Measurements from ENCODE around the gene ZKSCAN8. TPM values are rescaled to one million over a fixed set of nuclear protein-coding genes. Genes with fewer than 3 reads are reported as not detected.
A peak's percentile ranks its signal among the peaks of the same experiment; 100 is the strongest.
"Not testable (repeated sequence)": the region's sequence is repeated elsewhere in the genome, so short reads cannot be mapped to it uniquely, and the experiment has no call there.

Gene ZKSCAN8
- total RNA-seq (10 to 100 TPM; 10.6 to 17.7 (median 13.9) TPM), polyA plus RNA-seq (1 to 10 TPM; 3.8 to 4.1 TPM)
- long read RNA-seq, donor 1, partial matches to known transcripts = 0 of 1 reads
- long read RNA-seq, donor 1, other reads (novel, unspliced or antisense) = 1 of 1 reads
- long read RNA-seq, donor 2, full-length matches to known transcripts = 1 of 1 reads
- long read RNA-seq, donor 2, partial matches to known transcripts = 0 of 1 reads
- long read RNA-seq, donor 2, other reads (novel, unspliced or antisense) = 0 of 1 reads
- long read RNA-seq, donor 3, full-length matches to known transcripts = 1 of 2 reads
- long read RNA-seq, donor 3, partial matches to known transcripts = 0 of 2 reads
- long read RNA-seq, donor 3, other reads (novel, unspliced or antisense) = 1 of 2 reads

DNA sequence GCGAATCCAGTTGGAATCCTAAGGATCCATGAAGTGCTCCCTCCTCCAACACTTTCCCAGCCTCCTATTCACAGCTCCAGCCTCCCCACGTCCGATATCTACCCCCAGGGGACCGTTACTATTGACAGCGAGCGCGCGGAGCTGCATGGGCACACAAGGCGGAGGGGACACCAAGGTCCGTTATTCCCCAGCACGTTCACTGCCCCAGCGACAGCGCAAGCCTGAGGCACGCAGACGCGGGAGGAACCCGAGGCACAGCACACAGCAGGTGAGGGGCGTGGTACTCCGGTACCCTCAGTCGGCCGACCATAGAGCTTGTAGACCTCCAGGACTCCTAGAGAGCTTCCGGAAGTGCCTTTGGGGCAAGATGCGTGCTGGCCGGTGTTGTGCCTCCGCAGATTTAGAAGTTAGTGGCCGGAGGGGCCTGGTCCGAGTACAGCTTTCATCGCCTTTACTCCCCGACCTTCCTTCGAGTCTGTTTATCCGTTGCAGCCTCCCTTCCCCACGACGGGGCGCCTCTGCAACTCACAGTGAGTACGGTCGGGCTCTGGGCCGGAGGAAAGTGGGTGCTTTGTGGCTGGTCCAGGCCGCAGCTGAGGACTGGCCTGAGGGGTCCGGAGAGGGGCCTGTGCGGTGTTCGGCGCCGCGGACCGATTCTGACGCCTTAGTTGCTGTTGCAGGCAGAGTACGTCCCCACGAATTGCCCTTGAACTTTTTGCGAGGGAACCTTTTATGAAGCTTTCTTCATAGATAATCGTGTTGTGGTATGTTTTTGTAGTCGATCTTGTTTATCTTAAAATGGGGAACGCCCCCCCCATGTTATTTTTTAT lies at the start of gene ZKSCAN8:
TSS of gene ZKSCAN8 (plus strand) at position 384 of the 830 bp plus-strand sequence. CDS start 6,525 bp downstream, outside the sequence.
- WGBS, 4 donors = 0% methylated on average over 50 to 52 of the region's 52 CpGs
- H3K36me3 ChIP-seq = peaks cover 0 to 27% (median 15%) of the 10 kb centered on the region in 9 donors
- DNase-seq = peak; percentile 75 to 86 (median 84)
- intact Hi-C loops (cut with DNase I) = loop anchor here in 8 of 10 donors (5.0 to 10.0 kb wide), 6 partner anchors 73 to 216 kb away; partner anchors contain the start of genes ZSCAN9 (in 2 of the 8) and ZSCAN26 (in 1 of the 8)
- no peaks in the 10 kb centered on the region for H3K9me3 ChIP-seq
- H3K27me3 ChIP-seq = no peaks in the 10 kb centered on the region
- H3K27ac ChIP-seq = peak within 1 kb of the TSS; percentile 27 to 84 (median 72)
- peak in 1 of 2 donors; percentile 31 for TF ChIP-seq POLR2A (IDR thresholded peaks at IDR 0.05)
- TF ChIP-seq, protein P1, sequence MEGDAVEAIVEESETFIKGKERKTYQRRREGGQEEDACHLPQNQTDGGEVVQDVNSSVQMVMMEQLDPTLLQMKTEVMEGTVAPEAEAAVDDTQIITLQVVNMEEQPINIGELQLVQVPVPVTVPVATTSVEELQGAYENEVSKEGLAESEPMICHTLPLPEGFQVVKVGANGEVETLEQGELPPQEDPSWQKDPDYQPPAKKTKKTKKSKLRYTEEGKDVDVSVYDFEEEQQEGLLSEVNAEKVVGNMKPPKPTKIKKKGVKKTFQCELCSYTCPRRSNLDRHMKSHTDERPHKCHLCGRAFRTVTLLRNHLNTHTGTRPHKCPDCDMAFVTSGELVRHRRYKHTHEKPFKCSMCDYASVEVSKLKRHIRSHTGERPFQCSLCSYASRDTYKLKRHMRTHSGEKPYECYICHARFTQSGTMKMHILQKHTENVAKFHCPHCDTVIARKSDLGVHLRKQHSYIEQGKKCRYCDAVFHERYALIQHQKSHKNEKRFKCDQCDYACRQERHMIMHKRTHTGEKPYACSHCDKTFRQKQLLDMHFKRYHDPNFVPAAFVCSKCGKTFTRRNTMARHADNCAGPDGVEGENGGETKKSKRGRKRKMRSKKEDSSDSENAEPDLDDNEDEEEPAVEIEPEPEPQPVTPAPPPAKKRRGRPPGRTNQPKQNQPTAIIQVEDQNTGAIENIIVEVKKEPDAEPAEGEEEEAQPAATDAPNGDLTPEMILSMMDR (IDR thresholded peaks at IDR 0.05) = peak in 1 of 12 donors; percentile 6
- H3K4me3 ChIP-seq = peak within 1 kb of the TSS; percentile 69 to 91 (median 83)
- H3K4me1 ChIP-seq = peaks cover 3 to 49% (median 27%) of the 10 kb centered on the region in 12 donors
- peak; percentile 84 to 96 (median 89) for ATAC-seq

DNA sequence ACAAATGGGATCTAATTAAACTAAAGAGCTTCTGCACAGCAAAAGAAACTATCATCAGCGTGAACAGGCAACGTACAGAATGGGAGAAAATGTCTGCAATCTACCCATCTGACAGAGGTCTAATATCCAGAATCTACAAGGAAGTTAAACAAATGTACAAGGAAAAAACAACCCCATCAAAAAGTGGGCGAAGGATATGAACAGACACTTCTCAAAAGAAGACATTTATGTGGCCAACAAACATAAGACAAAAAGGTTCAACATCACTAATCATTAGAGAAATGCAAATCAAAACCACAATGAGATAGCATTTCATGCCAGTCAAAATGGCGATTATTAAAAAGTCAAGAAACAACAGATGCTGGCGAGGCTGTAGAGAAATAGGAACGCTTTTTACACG lies 39.5 kb upstream of the ZKSCAN8 start:
- H3K4me3 ChIP-seq; H3K27ac ChIP-seq; H3K36me3 ChIP-seq; H3K27me3 ChIP-seq; H3K4me1 ChIP-seq; intact Hi-C loops (cut with DNase I); ATAC-seq; DNase-seq; H3K9me3 ChIP-seq: not testable (repeated sequence)
- 75 to 86% (median 79%) methylated on average over 7 of the region's 7 CpGs for WGBS, 4 donors

DNA sequence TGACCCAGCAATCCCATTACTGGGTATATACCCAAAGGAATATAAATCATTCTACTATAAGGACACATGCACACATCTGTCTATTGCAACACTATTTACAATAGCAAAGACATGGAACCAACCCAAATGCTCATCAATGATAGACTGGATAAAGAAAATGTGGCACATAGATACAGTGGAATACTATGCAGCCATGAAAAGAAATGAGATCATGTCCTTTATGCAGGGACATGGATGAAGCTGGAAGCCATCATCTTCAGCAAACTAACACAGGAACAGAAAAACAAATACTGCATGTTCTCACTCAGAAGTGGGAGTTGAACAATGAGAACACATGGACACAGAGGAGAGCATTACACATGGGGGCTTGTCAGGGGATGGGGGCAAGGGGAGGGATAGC lies 39.0 kb upstream of the ZKSCAN8 start:
- ATAC-seq; H3K27me3 ChIP-seq; H3K27ac ChIP-seq; H3K9me3 ChIP-seq; H3K4me3 ChIP-seq; intact Hi-C loops (cut with DNase I); H3K4me1 ChIP-seq; H3K36me3 ChIP-seq; DNase-seq: not testable (repeated sequence)

DNA sequence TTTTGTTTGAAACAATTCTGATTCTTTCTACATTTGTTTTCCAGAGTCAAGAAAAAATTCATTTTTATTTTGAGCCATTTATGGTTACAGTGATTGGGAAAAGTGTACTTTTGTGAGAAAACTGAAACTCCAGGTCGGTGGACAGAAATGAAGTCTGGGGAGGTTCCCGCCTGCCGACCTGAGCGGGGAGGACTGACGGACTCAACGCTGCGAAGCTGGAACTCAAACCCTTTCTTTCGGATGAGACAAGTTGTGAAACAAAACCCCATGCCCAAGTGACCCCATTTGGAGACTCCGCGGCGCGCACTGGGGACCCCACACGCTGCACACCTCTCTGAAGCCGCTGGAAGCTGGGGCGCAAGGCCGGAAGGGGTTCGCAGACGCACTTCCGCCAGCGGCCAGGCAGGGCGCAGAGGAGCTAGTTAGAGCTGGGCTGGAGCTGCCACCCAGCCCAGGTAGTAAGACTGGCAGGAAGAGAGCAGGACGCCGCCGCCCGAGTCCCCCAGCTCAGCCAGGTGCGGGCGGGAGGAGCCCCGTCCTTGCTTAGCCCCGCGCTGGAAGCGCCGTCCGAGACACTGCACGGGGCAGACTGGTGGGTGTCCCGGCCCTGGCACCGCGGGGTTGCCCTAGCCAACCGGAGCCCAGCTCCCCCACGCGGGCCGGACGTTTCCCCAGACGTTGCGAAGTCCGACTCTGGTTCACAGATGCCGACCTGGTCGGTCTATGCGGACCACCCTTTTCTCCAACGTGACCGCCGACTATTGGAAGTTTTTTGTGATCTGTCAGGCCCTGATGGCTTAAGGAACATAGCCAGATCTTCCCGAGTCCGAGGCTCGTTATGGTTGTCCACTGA lies 37.1 kb upstream of the ZKSCAN8 start:
- peak; percentile 94 to 100 (median 100) for ATAC-seq
- peak overlapping the region; percentile 26 to 89 (median 76) for H3K27ac ChIP-seq
- intact Hi-C loops (cut with DNase I) = loop anchor here in 2 of 10 donors (1.0 to 2.0 kb wide), 2 partner anchors 24 kb away; partner anchors contain the start of gene ZNF165 (in 2 of the 2)
- peaks cover 0 to 7% (median 5%) of the 10 kb centered on the region in 12 donors for H3K4me1 ChIP-seq
- no peaks in the 10 kb centered on the region for H3K9me3 ChIP-seq
- DNase-seq = peak; percentile 76 to 89 (median 80)
- H3K4me3 ChIP-seq = peak overlapping the region; percentile 51 to 94 (median 79)
- 1 to 3% (median 1%) methylated on average over 46 to 54 of the region's 54 CpGs for WGBS, 4 donors
- TF ChIP-seq, protein P1 (IDR thresholded peaks at IDR 0.05) = peak; percentile 23 to 72 (median 54)
- peak in 1 of 2 donors; percentile 76 for TF ChIP-seq POLR2A (IDR thresholded peaks at IDR 0.05)
- H3K27me3 ChIP-seq = no peaks in the 10 kb centered on the region
- H3K36me3 ChIP-seq = no peaks in the 10 kb centered on the region
